GM19324 (cell line): ENCODE data around the gene PTPN6.
"Not testable (repeated sequence)": the region's sequence is repeated elsewhere in the genome, so short reads cannot be mapped to it uniquely, and the experiment has no call there.

ENCODE experiments used
- ATAC-seq: cut with Tn5 transposase; IDR thresholded peaks from one replicate; pipeline ENCODE4 v1.9.1; 2021; ENCODE audit warnings: mild to moderate bottlenecking, moderate library complexity; ENCODE audit not compliant: unreplicated experiment, low FRiP score

The PTPN6 gene

GRCh38 chr12:6950811-6951540 lies at the start of gene PTPN6:
Gene PTPN6, plus strand, starts transcription at chr12:6951356. Its CDS starts 157 bp downstream, at chr12:6951513.
- ATAC-seq, result peak; percentile 22

- ATAC-seq, result no peak
These were observed 48.7 kb upstream of the PTPN6 start for GRCh38 chr12:6902448-6902847.

DNA sequence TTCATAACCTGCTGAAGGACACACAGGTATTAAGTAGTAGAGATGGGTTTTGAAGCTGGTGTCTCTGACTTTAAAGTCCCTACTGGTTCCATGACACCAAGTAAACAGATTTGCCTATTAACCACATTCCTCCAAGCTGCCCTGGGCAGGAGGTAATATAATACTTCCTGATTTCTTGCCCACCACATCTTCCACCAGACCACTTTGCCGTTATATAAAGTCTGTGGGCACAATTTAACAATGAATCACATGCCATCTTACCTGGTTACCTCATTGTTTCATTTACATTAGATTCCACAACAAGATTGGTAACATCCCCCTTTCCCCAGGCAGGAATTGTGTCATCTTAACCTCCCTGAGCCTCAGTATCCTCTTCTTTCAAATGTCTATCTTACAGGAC lies 47.4 kb upstream of the PTPN6 start:
- ATAC-seq, result no peak

GRCh38 chr12:6904280-6905276 lies 46.6 kb upstream of the PTPN6 start, which contains the start of gene LRRC23:
Gene LRRC23, plus strand, starts transcription at chr12:6904822. Its CDS starts 812 bp downstream, at chr12:6905634.
- ATAC-seq, result peak; percentile 88

GRCh38 chr12:6905414-6906040 lies 45.6 kb upstream of the PTPN6 start:
- no peak for ATAC-seq

DNA sequence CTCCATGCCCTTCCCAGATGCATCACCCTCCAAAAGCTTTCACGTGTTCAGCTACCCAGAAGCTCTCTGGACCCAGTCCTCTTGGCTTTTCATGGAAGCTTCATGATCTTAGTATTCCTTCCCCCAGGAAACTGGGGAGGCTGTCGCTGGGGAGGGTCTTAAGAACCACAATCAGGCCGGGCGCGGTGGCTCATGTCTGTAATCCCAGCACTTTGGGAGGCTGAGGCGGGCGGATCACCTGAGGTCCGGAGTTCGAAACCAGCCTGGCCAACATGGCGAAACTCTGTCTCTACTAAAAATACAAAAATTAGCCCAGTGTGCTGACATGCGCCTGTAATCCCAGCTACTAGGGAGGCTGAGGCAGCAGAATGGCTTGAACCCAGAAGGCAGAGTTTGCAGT lies 43.0 kb upstream of the PTPN6 start:
- ATAC-seq, result not testable (repeated sequence)

DNA sequence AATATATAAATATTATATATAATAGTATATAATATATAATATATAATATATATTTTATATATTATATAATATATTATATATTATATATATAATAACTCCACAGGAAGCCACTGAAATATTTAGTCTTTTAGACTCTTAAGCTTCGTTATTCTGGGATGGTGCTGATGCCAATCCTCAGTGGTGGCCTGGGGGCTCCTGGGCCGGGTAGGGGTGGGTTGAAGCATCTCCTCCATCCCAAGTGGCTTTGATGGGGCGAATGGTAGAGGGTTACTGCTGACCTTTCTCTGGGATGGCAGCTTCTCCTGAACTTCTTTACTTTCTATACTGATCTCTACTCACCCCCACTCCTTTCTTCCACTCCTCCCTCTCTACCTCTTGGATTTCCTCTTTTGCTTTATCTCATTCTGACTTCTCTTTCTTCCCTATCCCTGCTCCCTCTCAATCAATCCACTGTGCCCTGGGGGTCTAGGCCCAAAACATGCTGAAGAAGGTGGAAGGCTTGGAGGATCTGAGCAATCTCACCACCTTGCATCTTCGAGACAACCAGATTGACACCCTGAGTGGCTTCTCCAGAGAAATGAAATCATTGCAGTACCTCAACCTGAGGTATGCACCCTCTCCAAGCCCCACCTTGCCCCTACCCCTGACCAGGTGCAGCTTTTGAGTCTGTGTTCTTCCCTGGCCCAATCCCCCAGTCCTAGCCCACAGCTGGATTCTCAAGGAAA lies 41.6 kb upstream of the PTPN6 start:
- ATAC-seq, result no peak

GRCh38 chr12:6912164-6912935 lies 38.8 kb upstream of the PTPN6 start:
- ATAC-seq, result no peak

GRCh38 chr12:6914246-6914946 lies 36.8 kb upstream of the PTPN6 start, which contains the start of gene ENO2:
Gene ENO2, plus strand, starts transcription at chr12:6914580. Its CDS starts 1,253 bp downstream, at chr12:6915833.
- peak; percentile 72 for ATAC-seq

DNA sequence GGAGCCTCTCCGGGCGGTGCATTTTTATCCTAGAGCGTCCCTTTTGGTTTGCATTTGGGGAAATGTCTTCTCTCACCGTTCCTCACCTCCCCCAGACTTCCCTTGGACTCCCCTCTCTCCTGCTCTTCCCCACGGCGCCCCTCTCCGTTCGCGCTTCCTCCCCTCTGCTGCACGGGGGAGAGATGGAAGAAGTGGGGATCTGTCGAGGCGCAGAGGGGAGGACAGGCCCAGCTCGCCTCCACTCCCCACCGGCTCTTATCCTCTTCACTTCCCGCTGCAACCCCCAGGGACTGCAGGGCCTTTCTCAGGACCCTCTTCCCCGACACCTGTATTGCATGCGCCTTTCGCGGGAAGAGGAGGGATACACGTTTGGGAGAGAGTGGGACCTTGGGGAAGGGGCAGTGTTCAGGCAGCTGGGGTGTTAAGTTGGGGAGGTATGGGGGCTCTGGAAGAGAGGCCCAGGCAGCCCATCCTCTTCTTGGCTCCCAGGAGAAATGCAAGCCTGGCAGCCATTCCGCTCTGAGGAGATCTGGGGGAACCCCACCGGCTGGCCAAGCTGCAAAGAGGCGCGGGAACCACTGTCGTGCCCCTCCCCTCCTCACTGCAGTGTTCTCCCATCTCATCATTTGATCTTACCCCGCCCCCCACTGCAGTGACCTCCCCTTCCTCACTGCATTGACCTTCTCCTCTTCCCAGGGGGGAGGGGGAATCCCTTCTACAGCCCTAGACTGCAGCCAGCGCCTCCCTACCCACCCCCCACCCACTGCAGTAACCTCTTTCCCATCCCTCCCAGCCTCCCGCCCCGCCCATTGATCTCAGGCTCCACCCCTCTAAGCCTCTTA lies 36.0 kb upstream of the PTPN6 start:
- no peak for ATAC-seq

DNA sequence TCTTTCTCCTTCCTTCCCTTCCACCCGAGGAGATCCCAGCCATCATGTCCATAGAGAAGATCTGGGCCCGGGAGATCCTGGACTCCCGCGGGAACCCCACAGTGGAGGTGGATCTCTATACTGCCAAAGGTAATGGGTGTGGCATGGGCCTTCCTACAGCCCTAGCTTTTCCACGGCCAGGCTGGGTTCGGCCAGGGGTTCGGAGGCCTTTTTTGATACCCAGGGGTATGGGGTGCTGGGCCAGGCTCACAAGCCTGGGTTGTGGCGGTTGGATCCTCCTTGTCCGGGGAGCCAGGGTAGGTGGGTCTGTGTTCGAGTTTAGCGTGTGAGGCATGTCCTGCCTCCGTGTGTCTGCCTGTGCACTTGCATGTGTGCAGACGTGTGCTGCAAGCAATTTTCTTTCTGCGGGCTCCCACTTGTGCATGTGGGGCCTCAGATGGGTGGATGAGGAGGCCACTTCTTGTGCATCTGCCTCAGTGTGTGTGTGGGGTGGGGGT lies 35.3 kb upstream of the PTPN6 start:
- no peak for ATAC-seq

DNA sequence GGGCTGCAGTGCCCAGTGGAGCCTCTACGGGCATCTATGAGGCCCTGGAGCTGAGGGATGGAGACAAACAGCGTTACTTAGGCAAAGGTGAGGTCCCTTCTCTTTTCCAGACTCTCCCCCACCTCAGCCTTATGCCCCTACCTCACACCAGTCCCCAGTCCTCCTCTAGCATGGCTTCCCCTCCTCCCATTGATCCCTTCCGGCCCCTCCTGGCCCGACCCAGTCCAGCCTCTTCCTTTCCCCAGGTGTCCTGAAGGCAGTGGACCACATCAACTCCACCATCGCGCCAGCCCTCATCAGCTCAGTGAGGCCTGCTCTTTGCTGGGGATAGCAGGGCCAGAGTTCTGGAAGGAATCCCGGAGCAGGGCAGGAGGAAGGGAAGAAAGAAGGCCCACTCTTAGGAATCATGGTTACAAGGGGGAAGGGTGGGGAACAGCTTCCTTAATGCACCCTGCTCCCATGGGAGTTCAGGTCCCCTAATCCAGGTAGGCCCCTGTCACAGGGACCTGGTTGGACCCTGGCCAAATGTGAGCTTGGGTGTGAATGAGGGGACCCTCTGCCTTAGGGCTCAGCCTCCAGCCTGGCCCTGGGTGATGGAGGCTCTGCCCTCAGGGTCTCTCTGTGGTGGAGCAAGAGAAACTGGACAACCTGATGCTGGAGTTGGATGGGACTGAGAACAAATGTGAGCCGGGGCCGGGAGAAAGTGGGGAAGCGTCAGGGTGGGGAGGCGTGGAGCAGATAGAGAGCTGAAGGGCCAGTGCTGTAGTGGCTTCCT lies 34.5 kb upstream of the PTPN6 start:
- ATAC-seq, result no peak

DNA sequence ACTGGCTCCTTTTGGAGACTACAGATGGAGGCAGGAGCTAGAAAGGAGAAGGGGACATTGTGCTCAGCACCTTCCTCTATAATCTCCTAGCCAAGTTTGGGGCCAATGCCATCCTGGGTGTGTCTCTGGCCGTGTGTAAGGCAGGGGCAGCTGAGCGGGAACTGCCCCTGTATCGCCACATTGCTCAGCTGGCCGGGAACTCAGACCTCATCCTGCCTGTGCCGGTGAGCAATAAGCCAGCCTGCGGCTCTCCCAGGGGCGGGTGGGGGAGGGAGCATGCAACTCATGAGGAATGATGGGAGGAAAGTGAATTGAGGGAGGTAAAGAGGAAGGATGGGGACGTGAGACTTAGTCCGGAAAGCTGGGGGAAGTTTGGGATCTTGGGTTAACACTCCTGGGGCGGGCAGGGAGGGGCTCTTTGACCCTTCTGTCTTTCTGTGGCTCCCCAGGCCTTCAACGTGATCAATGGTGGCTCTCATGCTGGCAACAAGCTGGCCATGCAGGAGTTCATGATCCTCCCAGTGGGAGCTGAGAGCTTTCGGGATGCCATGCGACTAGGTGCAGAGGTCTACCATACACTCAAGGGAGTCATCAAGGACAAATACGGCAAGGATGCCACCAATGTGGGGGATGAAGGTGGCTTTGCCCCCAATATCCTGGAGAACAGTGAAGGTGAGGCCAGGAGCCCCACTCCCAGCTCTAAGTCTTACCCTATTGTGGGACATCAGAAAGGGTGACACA lies 33.5 kb upstream of the PTPN6 start:
- ATAC-seq, result no peak

- ATAC-seq, result no peak
These were observed 31.6 kb upstream of the PTPN6 start for GRCh38 chr12:6919588-6919987.

DNA sequence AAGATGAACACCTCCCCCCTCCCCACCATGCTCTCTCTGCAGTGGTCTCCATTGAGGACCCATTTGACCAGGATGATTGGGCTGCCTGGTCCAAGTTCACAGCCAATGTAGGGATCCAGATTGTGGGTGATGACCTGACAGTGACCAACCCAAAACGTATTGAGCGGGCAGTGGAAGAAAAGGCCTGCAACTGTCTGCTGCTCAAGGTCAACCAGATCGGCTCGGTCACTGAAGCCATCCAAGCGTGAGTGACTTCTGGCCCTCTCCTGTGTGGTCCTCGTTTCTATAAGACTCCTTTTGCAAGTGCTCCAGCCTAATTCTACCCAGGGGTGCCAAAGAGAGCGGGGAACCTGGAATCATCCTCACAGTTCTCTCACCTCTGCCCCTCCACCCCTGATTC lies 29.6 kb upstream of the PTPN6 start:
- ATAC-seq, result no peak
